GM19043 (cell line): Measurements from ENCODE around the gene DIP2B.
"Not testable (repeated sequence)": the region's sequence is repeated elsewhere in the genome, so short reads cannot be mapped to it uniquely, and the experiment has no call there.

Experiments used
- ATAC-seq: cut with Tn5 transposase; IDR thresholded peaks from one replicate; pipeline ENCODE4 v1.9.1; 2021; ENCODE audit warnings: low read depth; ENCODE audit not compliant: unreplicated experiment

DIP2B gene

GRCh38 chr12:50517421-50518048 lies 12.8 kb downstream of the DIP2B start:
- ATAC-seq, result peak; percentile 69

- no peak for ATAC-seq
Observed at GRCh38 chr12:50518090-50518489, 13.3 kb downstream of the DIP2B start.

- no peak for ATAC-seq
Observed at GRCh38 chr12:50519353-50519752, 14.6 kb downstream of the DIP2B start.

GRCh38 chr12:50520416-50521207 lies 15.8 kb downstream of the DIP2B start:
- ATAC-seq, result no peak

DNA sequence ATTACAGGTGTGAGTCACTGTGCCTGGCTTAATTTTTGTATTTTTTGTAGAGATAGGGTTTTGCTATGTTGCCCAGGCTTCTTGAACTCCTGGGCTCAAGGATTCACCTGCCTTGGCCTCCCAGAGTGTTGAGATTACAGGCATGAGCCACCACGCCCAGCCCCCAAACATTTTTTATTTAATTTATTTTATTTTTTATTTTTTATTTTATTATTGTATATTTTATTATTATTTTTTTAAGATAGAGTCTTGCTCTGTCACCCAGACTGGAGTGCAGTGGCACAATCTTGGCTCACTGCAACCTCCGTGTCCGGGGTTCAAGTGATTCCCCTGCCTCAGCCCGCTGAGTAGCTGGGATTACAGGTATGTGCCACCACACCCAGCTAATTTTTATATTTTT lies 17.0 kb downstream of the DIP2B start:
- ATAC-seq, result not testable (repeated sequence)

GRCh38 chr12:50523772-50524171 lies 19.0 kb downstream of the DIP2B start:
- ATAC-seq, result no peak

DNA sequence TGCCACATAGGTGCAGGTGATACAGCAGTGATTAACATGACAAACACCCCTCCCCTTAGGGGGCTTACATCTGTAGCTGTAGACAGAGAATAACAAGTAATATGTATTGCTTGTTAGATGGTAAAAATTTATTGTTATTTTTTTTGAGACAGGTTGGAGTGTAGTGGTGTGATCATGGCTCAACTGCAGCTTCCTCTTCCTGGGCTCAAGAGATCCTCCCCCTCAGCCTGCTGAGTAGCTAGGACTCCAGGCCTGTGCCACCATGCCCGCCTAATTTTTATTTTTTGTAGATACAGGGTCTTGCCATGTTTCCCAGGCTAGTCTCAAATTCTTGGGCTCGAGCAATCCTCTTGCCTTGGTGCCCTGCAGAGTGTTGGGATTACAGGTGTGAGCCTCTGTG lies 19.8 kb downstream of the DIP2B start:
- ATAC-seq, result no peak

GRCh38 chr12:50525422-50525821 lies 20.6 kb downstream of the DIP2B start:
- ATAC-seq, result no peak

DNA sequence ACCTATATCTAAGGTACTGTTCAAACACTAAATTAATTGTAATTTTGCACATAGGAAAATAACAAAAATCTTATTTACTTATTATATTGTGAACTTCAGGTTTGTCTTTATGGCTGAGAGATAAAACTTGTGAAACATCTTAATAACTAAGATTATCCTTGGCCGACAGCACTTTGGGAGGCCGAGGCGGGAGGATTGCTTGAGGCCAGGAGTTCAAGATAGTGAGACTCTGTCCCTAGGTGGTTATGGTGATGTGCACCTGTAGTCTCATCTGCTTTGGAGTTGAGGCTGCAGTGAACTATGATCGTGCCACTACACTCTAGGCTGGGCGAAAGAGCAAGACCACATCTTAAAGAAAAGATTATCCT lies 22.6 kb downstream of the DIP2B start:
- no peak for ATAC-seq

DNA sequence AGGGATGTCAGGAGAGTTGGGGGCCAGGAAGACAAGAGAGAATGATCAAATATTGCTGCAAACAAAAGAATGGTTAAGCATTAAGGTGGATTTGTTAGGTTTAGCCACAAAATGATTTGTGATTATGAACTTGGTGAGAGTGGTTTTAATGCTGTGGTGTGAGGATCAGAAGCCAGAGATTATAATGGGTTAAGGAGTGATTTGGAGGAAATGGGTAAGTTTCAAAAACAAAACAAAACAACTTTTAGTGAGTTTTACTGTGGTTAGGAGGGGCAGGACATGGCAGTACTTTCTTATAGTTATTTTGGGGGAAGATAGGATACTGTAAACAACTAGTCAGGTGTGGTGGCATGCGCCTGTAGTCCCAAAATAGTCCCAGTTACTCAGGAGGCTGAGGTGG lies 24.0 kb downstream of the DIP2B start:
- no peak for ATAC-seq

DNA sequence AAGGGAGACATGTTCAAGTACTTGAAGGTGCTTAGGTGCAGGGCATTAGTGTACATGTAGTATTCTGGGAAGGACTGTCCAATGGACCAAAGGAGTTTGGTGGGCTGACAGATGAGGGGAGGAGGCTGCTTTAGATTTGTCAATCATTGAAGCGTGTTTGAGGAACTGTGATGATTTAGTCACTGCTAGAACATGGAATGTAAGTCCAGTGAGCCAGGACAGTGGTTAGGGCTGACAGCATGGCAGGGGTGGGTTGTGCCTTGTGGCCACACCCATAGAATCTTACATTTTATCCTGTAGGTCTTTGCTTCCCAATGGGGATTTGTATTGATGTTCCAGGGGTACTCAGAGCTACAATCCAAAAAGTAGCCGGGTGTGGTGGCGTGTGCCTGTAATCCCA lies 24.6 kb downstream of the DIP2B start:
- no peak for ATAC-seq

- no peak for ATAC-seq
Observed at GRCh38 chr12:50530532-50530931, 25.7 kb downstream of the DIP2B start.

- no peak for ATAC-seq
Observed at GRCh38 chr12:50533203-50533584, 28.4 kb downstream of the DIP2B start.

- no peak for ATAC-seq
Observed at GRCh38 chr12:50533971-50534370, 29.2 kb downstream of the DIP2B start.

DNA sequence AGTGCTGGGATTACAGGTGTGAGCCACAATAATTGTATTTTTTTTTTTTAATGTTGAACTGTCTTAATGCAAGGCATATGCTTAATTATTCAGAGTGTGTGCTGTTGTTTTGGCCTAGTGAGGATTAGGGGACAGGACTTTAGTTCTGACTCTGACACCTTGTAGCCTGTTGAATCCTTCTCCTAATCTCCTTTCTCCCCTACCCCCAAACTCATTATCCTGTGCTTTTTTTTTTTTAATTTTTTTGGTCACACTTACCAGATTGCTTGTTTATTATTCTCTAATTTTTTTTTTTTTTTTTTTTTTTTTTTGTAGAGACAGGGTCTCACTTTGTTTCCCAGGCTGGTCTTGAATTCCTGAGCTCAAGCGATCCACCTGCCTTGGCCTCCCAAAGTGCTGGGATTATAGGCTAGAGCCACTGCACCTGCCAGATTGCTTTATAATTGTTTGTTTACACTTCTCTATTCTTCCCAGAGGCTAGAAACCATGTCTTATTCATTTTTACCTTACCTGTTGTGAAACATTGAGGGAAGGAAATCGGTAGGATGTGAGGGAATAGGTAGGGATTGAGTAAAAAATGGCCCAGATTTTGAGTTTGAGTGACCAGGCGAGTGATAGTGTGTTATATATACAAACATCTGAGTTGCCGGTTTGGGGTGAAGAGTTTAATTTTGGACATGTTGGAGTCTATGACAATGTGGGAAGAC lies 32.2 kb downstream of the DIP2B start:
- no peak for ATAC-seq

GRCh38 chr12:50537538-50537919 lies 32.7 kb downstream of the DIP2B start:
- ATAC-seq, result no peak

DNA sequence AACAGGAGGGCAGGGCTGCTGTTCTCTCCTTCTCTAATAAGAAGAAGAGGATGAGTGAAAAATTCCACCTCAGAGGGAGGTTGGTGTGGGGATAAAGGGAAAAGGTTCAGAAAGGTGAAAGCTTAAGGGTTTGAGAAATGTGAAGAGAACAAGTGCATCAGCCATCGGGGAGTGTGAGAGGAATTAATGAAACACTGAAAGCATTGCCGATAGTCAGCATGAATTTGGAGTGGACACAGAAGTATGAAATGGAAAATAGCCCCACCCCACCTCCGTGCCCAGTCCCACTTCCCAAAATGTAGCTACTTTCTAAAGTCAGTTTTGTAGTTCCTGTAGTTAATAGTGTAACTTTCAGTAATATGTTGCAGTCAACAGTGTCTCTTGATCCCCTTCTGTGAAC lies 33.4 kb downstream of the DIP2B start:
- no peak for ATAC-seq

- no peak for ATAC-seq
Observed at GRCh38 chr12:50541139-50541538, 36.4 kb downstream of the DIP2B start.

GRCh38 chr12:50542448-50542847 lies 37.7 kb downstream of the DIP2B start:
- ATAC-seq, result no peak

DNA sequence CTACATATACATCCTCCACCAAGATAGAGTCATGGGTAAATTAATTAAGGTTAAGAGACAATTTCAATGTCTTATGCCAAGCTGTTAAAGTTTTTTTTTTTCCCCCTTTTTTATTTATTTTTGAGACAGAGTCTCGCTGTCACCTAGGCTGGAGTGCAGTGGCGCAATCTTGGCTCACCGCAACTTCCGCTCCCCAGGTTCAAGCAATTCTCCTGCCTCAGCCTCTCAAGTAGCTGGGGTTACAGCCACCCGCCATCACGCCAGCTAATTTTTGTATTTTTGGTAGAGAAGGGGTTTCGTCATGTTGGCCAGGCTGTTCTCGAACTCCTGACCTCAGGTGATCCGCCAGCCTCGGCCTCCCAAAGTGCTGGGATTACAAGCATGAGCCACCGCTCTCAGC lies 38.4 kb downstream of the DIP2B start:
- ATAC-seq, result not testable (repeated sequence)

DNA sequence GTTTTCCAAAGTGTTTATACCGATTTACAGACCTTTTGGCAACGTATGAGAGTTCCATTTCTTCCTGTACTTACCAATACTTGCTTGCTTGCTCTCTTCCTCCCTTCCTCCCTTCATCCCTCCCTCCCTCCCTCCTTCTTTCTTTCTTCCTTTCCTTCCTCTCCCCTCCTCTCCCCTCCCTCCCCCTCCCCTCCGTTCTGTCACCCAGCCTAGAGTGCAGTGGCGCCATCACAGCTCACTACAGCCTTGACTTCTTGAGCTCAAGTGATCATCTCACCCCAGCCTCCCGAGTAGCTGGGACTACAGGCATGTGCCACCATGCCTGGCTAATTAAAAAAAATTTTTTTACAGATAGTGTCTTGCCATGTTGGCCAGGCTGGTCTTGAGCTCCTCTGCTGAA lies 40.4 kb downstream of the DIP2B start:
- no peak for ATAC-seq

GRCh38 chr12:50545786-50546185 lies 41.0 kb downstream of the DIP2B start:
- ATAC-seq, result no peak
